CD8-positive, alpha-beta memory T cell (primary cell): ENCODE results near the gene EXOC2. TPM values are rescaled to one million over a fixed set of nuclear protein-coding genes. Genes with fewer than 3 reads are reported as not detected.

Source experiments
- CTCF ChIA-PET: fragments of 350-600 bp; sonication (Branson Sonifier 250); formaldehyde crosslinking; loops from one replicate; lab custom pipeline; 2021; ENCODE audit warnings: antibody characterized with exemption; lab: Charles Lee
- POLR2A ChIA-PET: fragments of 350-600 bp; sonication (Branson Sonifier 250); formaldehyde crosslinking; loops from one replicate; lab custom pipeline; 2021; ENCODE audit warnings: antibody characterized with exemption; lab: Charles Lee
- DNase-seq, 5 donors: peaks; one replicate each; pipeline versions ENCODE4 v3.0.0 to v3.0.0-alpha.2; 2020 to 2022; ENCODE audit warnings: mixed read lengths in 1 of 5
- H3K27ac ChIP-seq: one replicate; pipeline ENCODE4 v1.7.0; 2013; ENCODE audit warnings: low read depth, mild to moderate bottlenecking, low read length, moderate library complexity
- H3K27me3 ChIP-seq: 2 replicates; pipeline ENCODE4 v1.7.0; 2013; ENCODE audit warnings: low read length, mild to moderate bottlenecking; ENCODE audit not compliant: insufficient read depth, poor library complexity, severe bottlenecking
- H3K36me3 ChIP-seq: 2 replicates; pipeline ENCODE4 v1.7.0; 2013; ENCODE audit warnings: mild to moderate bottlenecking, low read length, moderate library complexity; ENCODE audit not compliant: insufficient read depth
- H3K4me1 ChIP-seq: 2 replicates; pipeline ENCODE4 v1.7.0; 2013; ENCODE audit warnings: mild to moderate bottlenecking, low read length, moderate library complexity; ENCODE audit not compliant: insufficient read depth
- H3K4me3 ChIP-seq: 2 replicates; pipeline ENCODE4 v1.7.0; 2013; ENCODE audit warnings: mild to moderate bottlenecking, low read length
- H3K9me3 ChIP-seq: 2 replicates; pipeline ENCODE4 v1.7.0; 2013; ENCODE audit warnings: mild to moderate bottlenecking, low read length
- H3K27ac Mint-ChIP-seq, 8 donors: one replicate each; pipeline ENCODE4 v1.8.0; 2020 to 2021; ENCODE audit warnings: mixed read lengths in 8 of 8, mild to moderate bottlenecking in 6 of 8, inconsistent platforms in 3 of 8, moderate library complexity in 3 of 8
- H3K27me3 Mint-ChIP-seq, 2 donors: one replicate each; pipeline ENCODE4 v1.8.0; 2020 to 2021; ENCODE audit warnings: mixed read lengths in 2 of 2, mild to moderate bottlenecking in 1 of 2, moderate library complexity in 1 of 2
- H3K36me3 Mint-ChIP-seq, 3 donors: one replicate each; pipeline ENCODE4 v1.8.0; 2020 to 2021; ENCODE audit warnings: mixed read lengths in 3 of 3, inconsistent platforms in 1 of 3, mild to moderate bottlenecking in 1 of 3
- H3K4me1 Mint-ChIP-seq, 3 donors: one replicate each; pipeline ENCODE4 v1.8.0; 2020 to 2021; ENCODE audit warnings: mixed read lengths in 3 of 3, inconsistent platforms in 1 of 3, mild to moderate bottlenecking in 1 of 3
- H3K4me3 Mint-ChIP-seq, 7 donors: one replicate each; pipeline ENCODE4 v1.8.0; 2020 to 2021; ENCODE audit warnings: mixed read lengths in 7 of 7, mild to moderate bottlenecking in 6 of 7, moderate library complexity in 4 of 7, inconsistent platforms in 2 of 7
- H3K9me3 Mint-ChIP-seq, 5 donors: one replicate each; pipeline ENCODE4 v1.8.0; 2020 to 2022; ENCODE audit warnings: mixed read lengths in 5 of 5, mild to moderate bottlenecking in 3 of 5, moderate library complexity in 2 of 5, inconsistent platforms in 1 of 5
- polyA plus RNA-seq: library from polyadenylated mRNA; unstranded; fragments of 300-500 nt; fragmentation: Illumina TruSeq; gene quantifications from one replicate; pipeline ENCODE4 v1.2.3, GENCODE V29; 2021
- total RNA-seq, 2 experiments: library from RNA; stranded (reverse); gene quantifications; one replicate each; pipeline ENCODE4 v1.2.3, GENCODE V29; 2021

The EXOC2 gene
- total and polyA plus RNA-seq, 3 experiments from 2014 or later: 41.5 to 44.6 (median 43.1) TPM

GRCh38 chr6:446418-447366 is 246.2 kb downstream of the EXOC2 start:
- Mint-ChIP-seq H3K4me1 (peaks cover 37 to 48% (median 46%) of the 10 kb centered on the region in 3 donors), H3K27me3 (peaks cover 0 to 2% of the 10 kb centered on the region in 2 donors), H3K27ac (peak overlapping the region; percentile 22 to 91 (median 88)), H3K4me3 (peak overlapping the region; percentile 79 to 84 (median 81)), H3K9me3 (no peaks in the 10 kb centered on the region), H3K36me3 (no peaks in the 10 kb centered on the region)
- no peaks in the 10 kb centered on the region for H3K9me3 ChIP-seq
- H3K27ac ChIP-seq: peak overlapping the region; percentile 51
- ChIA-PET CTCF (interaction anchor here (1.0 to 3.0 kb wide), 4 partner anchors 13 to 56 kb away, joined by 3 to 8 read pairs (median 4); partner anchors contain the start of gene IRF4), POLR2A (interaction anchor here (0.7 to 1.5 kb wide), 2 partner anchors 28 to 56 kb away, joined by 3 to 4 read pairs; partner anchors contain the start of gene IRF4)
- H3K4me3 ChIP-seq: peak overlapping the region; percentile 43
- no peaks in the 10 kb centered on the region for H3K36me3 ChIP-seq
- no peaks in the 10 kb centered on the region for H3K27me3 ChIP-seq
- H3K4me1 ChIP-seq: peaks cover 48% of the 10 kb centered on the region
- peak; percentile 56 to 87 (median 63) for DNase-seq

- CTCF ChIA-PET: interaction anchor here (0.6 to 3.0 kb wide), 6 partner anchors 9 to 257 kb away, joined by 3 to 8 read pairs (median 3); no protein-coding TSS in a partner anchor
- H3K9me3 Mint-ChIP-seq: no peaks in the 10 kb centered on the region
- peaks cover 37 to 48% (median 46%) of the 10 kb centered on the region in 3 donors for H3K4me1 Mint-ChIP-seq
- no peaks in the 10 kb centered on the region for H3K27me3 ChIP-seq
- no peaks in the 10 kb centered on the region for H3K9me3 ChIP-seq
- POLR2A ChIA-PET: interaction anchor here (0.7 to 1.5 kb wide), 2 partner anchors 29 to 55 kb away, joined by 3 to 4 read pairs; partner anchors contain the start of gene IRF4
- H3K27ac Mint-ChIP-seq: peak overlapping the region; percentile 22 to 96 (median 89)
- H3K4me1 ChIP-seq: peaks cover 48% of the 10 kb centered on the region
- no peaks in the 10 kb centered on the region for H3K36me3 ChIP-seq
- no peak overlapping the region for H3K4me3 ChIP-seq
- no peak overlapping the region for H3K27ac ChIP-seq
- H3K4me3 Mint-ChIP-seq: peak overlapping the region in 6 of 7 donors; percentile 62 to 88 (median 80)
- DNase-seq: no peak
- H3K27me3 Mint-ChIP-seq: peaks cover 0 to 2% of the 10 kb centered on the region in 2 donors
- no peaks in the 10 kb centered on the region for H3K36me3 Mint-ChIP-seq
Observed at GRCh38 chr6:445571-446417, 247.1 kb downstream of the EXOC2 start.

GRCh38 chr6:444653-445275 is 248.2 kb downstream of the EXOC2 start:
- DNase-seq: peak in 3 of 5 donors; percentile 50 to 70 (median 67)

GRCh38 chr6:443621-444159 is 249.2 kb downstream of the EXOC2 start:
- H3K36me3 ChIP-seq: no peaks in the 10 kb centered on the region
- no peak overlapping the region for H3K27ac Mint-ChIP-seq
- peaks cover 48% of the 10 kb centered on the region for H3K4me1 ChIP-seq
- ChIA-PET POLR2A (no interaction called here), CTCF (interaction anchor here (1.0 kb wide), 1 partner anchor 49 kb away, joined by 3 read pairs; no protein-coding TSS in a partner anchor)
- H3K4me3 Mint-ChIP-seq: no peak overlapping the region
- H3K36me3 Mint-ChIP-seq: no peaks in the 10 kb centered on the region
- H3K9me3 Mint-ChIP-seq: no peaks in the 10 kb centered on the region
- H3K4me3 ChIP-seq: no peak overlapping the region
- no peaks in the 10 kb centered on the region for H3K27me3 ChIP-seq
- H3K4me1 Mint-ChIP-seq: peaks cover 37 to 47% (median 45%) of the 10 kb centered on the region in 3 donors
- no peak for DNase-seq
- H3K27ac ChIP-seq: no peak overlapping the region
- H3K9me3 ChIP-seq: no peaks in the 10 kb centered on the region
- peaks cover 0 to 2% of the 10 kb centered on the region in 2 donors for H3K27me3 Mint-ChIP-seq

More at GRCh38 chr6:444653-445275, 248.2 kb downstream of the EXOC2 start:
- peak overlapping the region in 6 of 8 donors; percentile 17 to 90 (median 71) for H3K27ac Mint-ChIP-seq
- H3K9me3 ChIP-seq: no peaks in the 10 kb centered on the region
- ChIA-PET POLR2A (no interaction called here), CTCF (interaction anchor here (0.9 to 3.0 kb wide), 4 partner anchors 8 to 58 kb away, joined by 3 to 8 read pairs (median 4); no protein-coding TSS in a partner anchor)
- no peak overlapping the region for H3K4me3 ChIP-seq
- no peaks in the 10 kb centered on the region for H3K9me3 Mint-ChIP-seq
- H3K36me3 Mint-ChIP-seq: no peaks in the 10 kb centered on the region
- H3K36me3 ChIP-seq: no peaks in the 10 kb centered on the region
- H3K27me3 Mint-ChIP-seq: peaks cover 0 to 2% of the 10 kb centered on the region in 2 donors
- H3K4me1 Mint-ChIP-seq: peaks cover 37 to 48% (median 46%) of the 10 kb centered on the region in 3 donors
- H3K4me1 ChIP-seq: peaks cover 48% of the 10 kb centered on the region
- H3K4me3 Mint-ChIP-seq: peak overlapping the region; percentile 17 to 81 (median 66)
- H3K27me3 ChIP-seq: no peaks in the 10 kb centered on the region
- H3K27ac ChIP-seq: no peak overlapping the region

- Histone ChIP-seq H3K36me3 (no peaks in the 10 kb centered on the region), H3K9me3 (no peaks in the 10 kb centered on the region), H3K27me3 (no peaks in the 10 kb centered on the region), H3K4me3 (no peak overlapping the region), H3K27ac (no peak overlapping the region), H3K4me1 (peaks cover 26% of the 10 kb centered on the region)
- Mint-ChIP-seq H3K4me3 (no peak overlapping the region), H3K4me1 (peaks cover 17 to 24% (median 21%) of the 10 kb centered on the region in 3 donors), H3K27me3 (peaks cover 0 to 2% of the 10 kb centered on the region in 2 donors), H3K36me3 (no peaks in the 10 kb centered on the region), H3K27ac (no peak overlapping the region), H3K9me3 (no peaks in the 10 kb centered on the region)
- ChIA-PET CTCF (interaction anchor here (1.5 kb wide), 1 partner anchor 38 kb away, joined by 4 read pairs; no protein-coding TSS in a partner anchor), POLR2A (no interaction called here)
- no peak for DNase-seq
Observed at GRCh38 chr6:441126-441920, 251.6 kb downstream of the EXOC2 start.

- Mint-ChIP-seq H3K36me3 (no peaks in the 10 kb centered on the region), H3K27me3 (peaks cover 0 to 2% of the 10 kb centered on the region in 2 donors), H3K4me1 (peaks cover 4 to 13% (median 10%) of the 10 kb centered on the region in 3 donors), H3K9me3 (no peaks in the 10 kb centered on the region), H3K4me3 (no peak overlapping the region), H3K27ac (no peak overlapping the region)
- POLR2A ChIA-PET: no interaction called here
- H3K27me3 ChIP-seq: no peaks in the 10 kb centered on the region
- H3K9me3 ChIP-seq: no peaks in the 10 kb centered on the region
- DNase-seq: no peak
- H3K27ac ChIP-seq: no peak overlapping the region
- H3K36me3 ChIP-seq: no peaks in the 10 kb centered on the region
- H3K4me1 ChIP-seq: peaks cover 10% of the 10 kb centered on the region
- CTCF ChIA-PET: interaction anchor here (1.2 kb wide), 1 partner anchor 24 kb away, joined by 3 read pairs; no protein-coding TSS in a partner anchor
- H3K4me3 ChIP-seq: no peak overlapping the region
Observed at GRCh38 chr6:439641-440167, 253.2 kb downstream of the EXOC2 start.
